Lower leg skin (tissue), 3 donors: ENCODE data around the gene COASY.

Experiments
- POLR2A ChIP-seq, 2 donors: fragments of 450-650 bp; IDR thresholded peaks; one replicate each; pipeline ENCODE4 v1.6.1; 2016 to 2017; ENCODE audit warnings: antibody characterized with exemption in 2 of 2, mild to moderate bottlenecking in 1 of 2, moderate library complexity in 1 of 2
- TF ChIP-seq, protein P1 (sequence below), 3 donors: fragments of 450-650 bp; IDR thresholded peaks; one replicate each; pipeline ENCODE4 v1.5.1; 2016; ENCODE audit warnings: antibody characterized with exemption in 3 of 3, mild to moderate bottlenecking in 3 of 3, moderate library complexity in 2 of 3

DNA sequence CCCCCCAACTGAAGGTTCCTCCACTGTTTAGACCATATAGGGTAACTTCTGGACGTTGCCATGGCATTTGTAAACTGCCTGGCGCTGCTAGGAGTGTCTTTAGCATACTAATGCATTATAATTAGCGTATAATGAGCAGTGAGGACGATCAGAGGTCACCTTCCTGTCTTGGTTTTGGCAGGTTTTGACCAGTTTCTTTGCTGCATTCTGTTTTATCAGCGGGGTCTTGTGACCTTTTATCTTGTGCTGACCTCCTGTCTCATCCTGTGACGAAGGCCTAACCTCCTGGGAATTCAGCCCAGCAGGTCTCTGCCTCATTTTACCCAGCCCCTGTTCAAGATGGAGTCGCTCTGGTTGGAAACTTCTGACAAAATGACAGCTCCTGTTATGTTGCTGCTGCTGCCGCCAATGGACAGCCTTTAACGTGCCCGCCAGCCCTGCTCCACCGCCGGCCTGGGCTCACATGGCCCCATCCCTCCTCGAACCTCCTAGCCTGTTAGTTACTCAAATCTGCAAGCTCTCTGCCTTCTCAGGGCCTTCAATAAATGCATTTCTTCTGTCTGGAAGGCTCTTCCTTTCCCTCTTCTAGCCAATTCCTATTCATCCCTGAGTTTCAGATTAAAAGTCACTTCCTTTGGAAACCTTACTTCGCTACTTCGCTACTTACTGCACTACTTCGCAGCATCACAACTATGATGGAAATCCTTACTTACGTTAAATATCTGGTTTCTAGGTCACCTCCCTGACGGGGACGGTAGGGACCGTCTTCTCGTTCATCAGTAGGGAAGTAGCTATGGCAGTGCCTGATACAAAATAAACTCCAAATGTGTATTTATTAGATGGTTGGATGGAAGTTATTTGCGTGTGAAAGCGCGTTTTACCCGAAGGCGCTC, 26.5 kb upstream of the COASY start:
- no peak for TF ChIP-seq POLR2A (IDR thresholded peaks at IDR 0.05)
- TF ChIP-seq, protein P1, sequence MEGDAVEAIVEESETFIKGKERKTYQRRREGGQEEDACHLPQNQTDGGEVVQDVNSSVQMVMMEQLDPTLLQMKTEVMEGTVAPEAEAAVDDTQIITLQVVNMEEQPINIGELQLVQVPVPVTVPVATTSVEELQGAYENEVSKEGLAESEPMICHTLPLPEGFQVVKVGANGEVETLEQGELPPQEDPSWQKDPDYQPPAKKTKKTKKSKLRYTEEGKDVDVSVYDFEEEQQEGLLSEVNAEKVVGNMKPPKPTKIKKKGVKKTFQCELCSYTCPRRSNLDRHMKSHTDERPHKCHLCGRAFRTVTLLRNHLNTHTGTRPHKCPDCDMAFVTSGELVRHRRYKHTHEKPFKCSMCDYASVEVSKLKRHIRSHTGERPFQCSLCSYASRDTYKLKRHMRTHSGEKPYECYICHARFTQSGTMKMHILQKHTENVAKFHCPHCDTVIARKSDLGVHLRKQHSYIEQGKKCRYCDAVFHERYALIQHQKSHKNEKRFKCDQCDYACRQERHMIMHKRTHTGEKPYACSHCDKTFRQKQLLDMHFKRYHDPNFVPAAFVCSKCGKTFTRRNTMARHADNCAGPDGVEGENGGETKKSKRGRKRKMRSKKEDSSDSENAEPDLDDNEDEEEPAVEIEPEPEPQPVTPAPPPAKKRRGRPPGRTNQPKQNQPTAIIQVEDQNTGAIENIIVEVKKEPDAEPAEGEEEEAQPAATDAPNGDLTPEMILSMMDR (IDR thresholded peaks at IDR 0.05), result no peak
